Gastrocnemius medialis (tissue), 4 donors: ENCODE results near the gene VAC14. TPM values are rescaled to one million over a fixed set of nuclear protein-coding genes. Genes with fewer than 3 reads are reported as not detected.
A peak's percentile ranks its signal among the peaks of the same experiment; 100 is the strongest.

Source experiments
- ATAC-seq, 2 donors: fragments of 150-250 bp; one replicate each; pipeline ENCODE4 v1.9.1; 2016
- DNase-seq, 2 donors: peaks; one replicate each; pipeline ENCODE4 v3.0.0-alpha.2; 2019
- H3K27ac ChIP-seq, 4 donors: fragments of 200-600 bp; sonication (generic); 1 replicate in 1 of 4; 2 replicates in 3 of 4; pipeline ENCODE4 v1.5.1; 2016 to 2018; ENCODE audit warnings: mild to moderate bottlenecking in 2 of 4, moderate library complexity in 1 of 4
- H3K27me3 ChIP-seq, 3 donors: fragments of 200-600 bp; sonication (generic) in 2 of 3; 1 replicate in 1 of 3; 2 replicates in 2 of 3; pipeline versions ENCODE4 v1.5.1 to v1.6.0; 2016 to 2019; ENCODE audit warnings: mild to moderate bottlenecking in 1 of 3, moderate library complexity in 1 of 3
- H3K36me3 ChIP-seq, 2 donors: fragments of 200-600 bp; sonication (generic) in 1 of 2; one replicate each; pipeline ENCODE4 v1.5.1; 2017 to 2018
- H3K4me1 ChIP-seq, 2 donors: fragments of 200-600 bp; sonication (generic) in 1 of 2; one replicate each; pipeline ENCODE4 v1.5.1; 2016 to 2017; ENCODE audit warnings: mild to moderate bottlenecking in 2 of 2
- H3K4me3 ChIP-seq, 4 donors: fragments of 200-600 bp; sonication (generic) in 3 of 4; 1 replicate in 1 of 4; 2 replicates in 3 of 4; pipeline ENCODE4 v1.5.1; 2016 to 2019; ENCODE audit warnings: mild to moderate bottlenecking in 2 of 4
- H3K9me3 ChIP-seq, 3 donors: fragments of 200-600 bp; sonication (generic) in 2 of 3; 1 replicate in 1 of 3; 2 replicates in 2 of 3; pipeline ENCODE4 v1.5.1; 2016 to 2019
- CTCF ChIP-seq, 5 experiments: fragments of 450-650 bp in 3 of 5; fragments of 200-600 bp in 2 of 5; sonication (generic) in 2 of 5; IDR thresholded peaks in 4 of 5; conservative IDR thresholded peaks in 1 of 5; 1 replicate in 4 of 5; 2 replicates in 1 of 5; pipeline ENCODE4 v1.5.1; 2016 to 2019; ENCODE audit warnings: antibody characterized with exemption in 5 of 5, mild to moderate bottlenecking in 3 of 5, moderate library complexity in 3 of 5
- POLR2A ChIP-seq, 2 donors: fragments of 450-650 bp; IDR thresholded peaks; one replicate each; pipeline ENCODE4 v1.6.1; 2017; ENCODE audit warnings: antibody characterized with exemption in 2 of 2, mild to moderate bottlenecking in 2 of 2, moderate library complexity in 2 of 2
- in situ Hi-C, 4 donors: fragments of 200-750 bp; cut with MboI; loops; one replicate each; pipeline versions ENCODE4 v1.15.0 to v1.8.0; 2017; ENCODE audit warnings: low sequenced_read_pairs in 4 of 4
- intact Hi-C: fragments of 100-400 bp; cut with DNase I; formaldehyde crosslinking; loops from one replicate; pipeline ENCODE4 v1.15.1; 2023; ENCODE audit warnings: low total_unique reads
- total RNA-seq, 4 donors: library from RNA; depleted of rRNA; stranded (reverse); fragments of >200 nt; gene quantifications; one replicate each; pipeline versions ENCODE4 v1.1.0 to v1.2.3, GENCODE V29; 2016

Gene VAC14
- total RNA-seq, 4 donors from 2014 or later = 19.8 to 30.9 (median 27.0) TPM

GRCh38 chr16:70715055-70715858 lies 85.7 kb downstream of the VAC14 start:
- Histone ChIP-seq H3K27me3 (no peaks in the 10 kb centered on the region), H3K36me3 (no peaks in the 10 kb centered on the region), H3K27ac (peak overlapping the region; percentile 94 to 97 (median 96)), H3K4me1 (peaks cover 37 to 39% of the 10 kb centered on the region in 2 donors), H3K9me3 (no peaks in the 10 kb centered on the region), H3K4me3 (peak overlapping the region; percentile 5 to 21 (median 12))
- intact Hi-C loops (loop anchor here (1.0 to 2.0 kb wide), 3 partner anchors 14 to 29 kb away; partner anchors contain the start of gene MTSS2), in situ Hi-C loops (no loop called here)
- DNase-seq (peak; percentile 91 to 99), ATAC-seq (peak; percentile 83 to 87)
- peak; percentile 65 for TF ChIP-seq POLR2A (IDR thresholded peaks at IDR 0.05)
- peak in 4 of 5 experiments; percentile 6 to 34 (median 14) for TF ChIP-seq CTCF (IDR thresholded peaks at IDR 0.05 in 4 of 5, conservative IDR thresholded peaks at IDR 0.05 in 1 of 5)

GRCh38 chr16:70714581-70715054 lies 86.3 kb downstream of the VAC14 start:
- DNase-seq = peak in 1 of 2 donors; percentile 49
- intact Hi-C loops (loop anchor here (1.0 to 2.0 kb wide), 3 partner anchors 14 to 28 kb away; partner anchors contain the start of gene MTSS2), in situ Hi-C loops (no loop called here)
- TF ChIP-seq POLR2A (IDR thresholded peaks at IDR 0.05) (no peak), CTCF (IDR thresholded peaks at IDR 0.05 in 4 of 5, conservative IDR thresholded peaks at IDR 0.05 in 1 of 5) (no peak)
- Histone ChIP-seq H3K27me3 (no peaks in the 10 kb centered on the region), H3K4me1 (peaks cover 37 to 39% of the 10 kb centered on the region in 2 donors), H3K36me3 (no peaks in the 10 kb centered on the region), H3K27ac (peak overlapping the region; percentile 94 to 97 (median 96)), H3K4me3 (peak overlapping the region in 2 of 4 donors; percentile 5 to 18), H3K9me3 (no peaks in the 10 kb centered on the region)
- peak; percentile 43 to 69 for ATAC-seq

- in situ Hi-C loops = no loop called here
- H3K27ac ChIP-seq = peak overlapping the region; percentile 94 to 97 (median 96)
Observed at GRCh38 chr16:70713824-70714223, 87.1 kb downstream of the VAC14 start.

GRCh38 chr16:70713342-70713741 lies 87.6 kb downstream of the VAC14 start:
- Histone ChIP-seq H3K9me3 (no peaks in the 10 kb centered on the region), H3K36me3 (no peaks in the 10 kb centered on the region), H3K4me3 (no peak overlapping the region), H3K27ac (peak overlapping the region in 1 of 4 donors; percentile 95), H3K4me1 (peaks cover 41 to 51% of the 10 kb centered on the region in 2 donors), H3K27me3 (no peaks in the 10 kb centered on the region)
- ATAC-seq = no peak
- TF ChIP-seq POLR2A (IDR thresholded peaks at IDR 0.05) (no peak), CTCF (IDR thresholded peaks at IDR 0.05 in 4 of 5, conservative IDR thresholded peaks at IDR 0.05 in 1 of 5) (no peak)
- in situ Hi-C loops = no loop called here
- no peak for DNase-seq
- intact Hi-C loops = no loop called here

More at GRCh38 chr16:70713824-70714223, 87.1 kb downstream of the VAC14 start:
- Histone ChIP-seq H3K36me3 (no peaks in the 10 kb centered on the region), H3K4me1 (peaks cover 41 to 47% of the 10 kb centered on the region in 2 donors), H3K4me3 (no peak overlapping the region), H3K9me3 (no peaks in the 10 kb centered on the region), H3K27me3 (no peaks in the 10 kb centered on the region)
- intact Hi-C loops = loop anchor here (2.0 kb wide), 1 partner anchor 13 kb away; no protein-coding TSS in a partner anchor
- TF ChIP-seq CTCF (IDR thresholded peaks at IDR 0.05 in 4 of 5, conservative IDR thresholded peaks at IDR 0.05 in 1 of 5) = no peak
- TF ChIP-seq POLR2A (IDR thresholded peaks at IDR 0.05) = no peak
- no peak for DNase-seq
- ATAC-seq = no peak
